ENCODE results near the gene TIMM50. TPM values are rescaled to one million over a fixed set of nuclear protein-coding genes. Genes with fewer than 3 reads are reported as not detected.

The TIMM50 gene
- total RNA-seq, 1 donor from 2014 or later, result 97.2 TPM

DNA sequence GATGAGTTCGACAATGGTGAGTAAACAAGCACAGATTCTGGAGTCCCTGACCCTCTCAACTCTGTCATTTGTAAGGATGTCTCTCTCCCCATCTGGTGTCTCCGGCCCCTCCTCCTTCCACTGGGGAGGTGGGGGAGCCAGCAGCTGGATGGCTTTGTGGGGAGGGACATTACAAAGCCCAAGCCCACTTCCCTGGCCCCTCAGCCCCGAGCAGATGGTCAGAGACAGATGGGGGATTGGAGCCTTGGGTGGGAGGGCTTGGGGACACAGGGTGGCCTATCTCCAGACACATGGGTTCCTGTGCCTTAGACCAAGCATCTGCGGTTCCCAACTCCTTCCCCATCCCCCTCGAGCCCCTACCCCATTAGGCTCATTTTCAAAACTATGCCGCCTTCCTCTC, 2.5 kb downstream of the TIMM50 start:
- Histone ChIP-seq H3K27me3 (ENCODE audit: insufficient read depth, low read length) (no peaks in the 10 kb centered on the region), H2AFZ (ENCODE audit: low read depth, low read length) (no peak overlapping the region), H3K4me3 (ENCODE audit: insufficient read depth, low read depth, low read length) (no peak overlapping the region), H4K20me1 (ENCODE audit: insufficient read depth, low read length) (peaks cover 23% of the 10 kb centered on the region), H3K9me3 (ENCODE audit: insufficient read depth, low read depth, low read length) (no peaks in the 10 kb centered on the region), H3K4me1 (ENCODE audit: insufficient read depth, low read length) (peaks cover 17% of the 10 kb centered on the region), H3K27ac (ENCODE audit: low read depth, low read length) (no peak overlapping the region), H3K79me2 (ENCODE audit: insufficient read depth, low read length) (peaks cover 49% of the 10 kb centered on the region), H3K4me2 (ENCODE audit: low read length) (no peak overlapping the region), H3K9ac (ENCODE audit: low read length) (peak overlapping the region; percentile 8), H3K36me3 (ENCODE audit: insufficient read depth, low read length) (peaks cover 20% of the 10 kb centered on the region)
- Mint-ChIP-seq H3K27ac (ENCODE audit: unreplicated experiment) (no peak overlapping the region), H3K27me3 (ENCODE audit: low read depth, unreplicated experiment) (no peaks in the 10 kb centered on the region), H3K4me3 (ENCODE audit: unreplicated experiment) (peak overlapping the region; percentile 93), H3K9me3 (ENCODE audit: unreplicated experiment) (no peaks in the 10 kb centered on the region), H3K4me1 (ENCODE audit: low read depth, unreplicated experiment) (peaks cover 12% of the 10 kb centered on the region), H3K36me3 (ENCODE audit: low read depth, unreplicated experiment) (peaks cover 9% of the 10 kb centered on the region)
- DNase-seq (ENCODE audit: low read depth), result no peak
- no peak for FAIRE-seq
- TF ChIP-seq, protein P1, sequence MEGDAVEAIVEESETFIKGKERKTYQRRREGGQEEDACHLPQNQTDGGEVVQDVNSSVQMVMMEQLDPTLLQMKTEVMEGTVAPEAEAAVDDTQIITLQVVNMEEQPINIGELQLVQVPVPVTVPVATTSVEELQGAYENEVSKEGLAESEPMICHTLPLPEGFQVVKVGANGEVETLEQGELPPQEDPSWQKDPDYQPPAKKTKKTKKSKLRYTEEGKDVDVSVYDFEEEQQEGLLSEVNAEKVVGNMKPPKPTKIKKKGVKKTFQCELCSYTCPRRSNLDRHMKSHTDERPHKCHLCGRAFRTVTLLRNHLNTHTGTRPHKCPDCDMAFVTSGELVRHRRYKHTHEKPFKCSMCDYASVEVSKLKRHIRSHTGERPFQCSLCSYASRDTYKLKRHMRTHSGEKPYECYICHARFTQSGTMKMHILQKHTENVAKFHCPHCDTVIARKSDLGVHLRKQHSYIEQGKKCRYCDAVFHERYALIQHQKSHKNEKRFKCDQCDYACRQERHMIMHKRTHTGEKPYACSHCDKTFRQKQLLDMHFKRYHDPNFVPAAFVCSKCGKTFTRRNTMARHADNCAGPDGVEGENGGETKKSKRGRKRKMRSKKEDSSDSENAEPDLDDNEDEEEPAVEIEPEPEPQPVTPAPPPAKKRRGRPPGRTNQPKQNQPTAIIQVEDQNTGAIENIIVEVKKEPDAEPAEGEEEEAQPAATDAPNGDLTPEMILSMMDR (IDR thresholded peaks at IDR 0.05; ENCODE audit: insufficient read depth, low read depth, low read length), result no peak
- no peak for TF ChIP-seq EZH2 (IDR thresholded peaks at IDR 0.05; ENCODE audit: insufficient read depth, low read length)

DNA sequence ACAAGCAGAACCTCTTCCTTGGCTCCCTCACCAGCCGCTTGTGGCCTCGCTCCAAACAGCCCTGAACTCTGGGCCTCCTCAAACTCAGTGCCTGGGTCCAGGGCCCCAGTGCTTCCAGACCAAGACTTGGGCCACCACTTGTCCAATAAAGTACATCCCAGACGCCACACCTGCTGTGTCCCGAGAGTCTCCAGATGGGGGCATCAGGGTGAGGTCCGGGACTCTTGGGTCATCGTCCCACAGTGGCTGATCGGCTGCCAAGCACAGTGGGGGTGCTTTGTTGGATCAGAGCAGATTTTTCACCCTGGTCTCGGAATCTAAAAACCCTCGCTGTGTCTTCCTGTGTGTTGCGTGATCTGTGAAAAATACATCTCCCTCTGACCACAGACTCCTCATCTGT, 9.1 kb downstream of the TIMM50 start:
- H3K9ac ChIP-seq (ENCODE audit: low read length), result no peak overlapping the region
- H2AFZ ChIP-seq (ENCODE audit: low read depth, low read length), result no peak overlapping the region
- H3K4me3 ChIP-seq (ENCODE audit: insufficient read depth, low read depth, low read length), result no peak overlapping the region
- DNase-seq (ENCODE audit: low read depth) (no peak), FAIRE-seq (no peak)
- peaks cover 19% of the 10 kb centered on the region for H3K79me2 ChIP-seq (ENCODE audit: insufficient read depth, low read length)
- no peak overlapping the region for H3K27ac ChIP-seq (ENCODE audit: low read depth, low read length)
- no peak overlapping the region for H3K27ac Mint-ChIP-seq (ENCODE audit: unreplicated experiment)
- TF ChIP-seq EZH2 (IDR thresholded peaks at IDR 0.05; ENCODE audit: insufficient read depth, low read length), result no peak
- TF ChIP-seq, protein P1 (IDR thresholded peaks at IDR 0.05; ENCODE audit: insufficient read depth, low read depth, low read length), result no peak
- no peaks in the 10 kb centered on the region for H3K9me3 ChIP-seq (ENCODE audit: insufficient read depth, low read depth, low read length)
- no peaks in the 10 kb centered on the region for H3K27me3 ChIP-seq (ENCODE audit: insufficient read depth, low read length)
- H4K20me1 ChIP-seq (ENCODE audit: insufficient read depth, low read length), result peaks cover 16% of the 10 kb centered on the region
- H3K36me3 Mint-ChIP-seq (ENCODE audit: low read depth, unreplicated experiment), result peaks cover 19% of the 10 kb centered on the region
- H3K4me1 ChIP-seq (ENCODE audit: insufficient read depth, low read length), result no peaks in the 10 kb centered on the region
- H3K4me3 Mint-ChIP-seq (ENCODE audit: unreplicated experiment), result no peak overlapping the region
- no peaks in the 10 kb centered on the region for H3K27me3 Mint-ChIP-seq (ENCODE audit: low read depth, unreplicated experiment)
- H3K36me3 ChIP-seq (ENCODE audit: insufficient read depth, low read length), result peaks cover 19% of the 10 kb centered on the region
- H3K9me3 Mint-ChIP-seq (ENCODE audit: unreplicated experiment), result no peaks in the 10 kb centered on the region
- H3K4me2 ChIP-seq (ENCODE audit: low read length), result no peak overlapping the region
- H3K4me1 Mint-ChIP-seq (ENCODE audit: low read depth, unreplicated experiment), result no peaks in the 10 kb centered on the region

DNA sequence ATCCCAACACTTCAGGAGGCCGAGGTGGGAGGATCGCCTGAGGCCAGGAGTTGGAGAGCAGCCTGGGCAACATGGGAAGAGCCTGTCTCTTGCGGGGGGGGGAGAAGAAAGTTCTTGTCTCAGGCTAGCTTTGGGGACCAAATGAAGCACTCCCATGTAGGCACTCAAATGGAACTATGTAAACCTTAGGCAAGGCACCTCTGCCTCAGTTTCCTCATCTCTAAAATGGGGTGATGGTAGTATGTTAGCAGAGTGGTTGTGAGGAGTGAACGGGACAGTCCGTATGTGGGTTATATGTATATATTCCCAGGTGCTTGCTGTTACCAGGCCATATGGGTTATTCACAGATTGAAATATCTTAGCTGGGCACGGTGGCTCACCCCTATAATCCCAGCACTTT, 11.6 kb downstream of the TIMM50 start:
- peaks cover 7% of the 10 kb centered on the region for H3K27me3 Mint-ChIP-seq (ENCODE audit: low read depth, unreplicated experiment)

More for the DNA sequence above, 11.6 kb downstream of the TIMM50 start:
- H3K36me3 Mint-ChIP-seq (ENCODE audit: low read depth, unreplicated experiment), result peaks cover 15% of the 10 kb centered on the region
- DNase-seq (ENCODE audit: low read depth) (no peak), FAIRE-seq (no peak)
- Histone ChIP-seq H3K9me3 (ENCODE audit: insufficient read depth, low read depth, low read length) (no peaks in the 10 kb centered on the region), H2AFZ (ENCODE audit: low read depth, low read length) (no peak overlapping the region), H3K4me2 (ENCODE audit: low read length) (no peak overlapping the region), H3K36me3 (ENCODE audit: insufficient read depth, low read length) (peaks cover 11% of the 10 kb centered on the region), H3K4me3 (ENCODE audit: insufficient read depth, low read depth, low read length) (no peak overlapping the region), H3K4me1 (ENCODE audit: insufficient read depth, low read length) (no peaks in the 10 kb centered on the region), H3K27me3 (ENCODE audit: insufficient read depth, low read length) (no peaks in the 10 kb centered on the region), H3K27ac (ENCODE audit: low read depth, low read length) (no peak overlapping the region), H4K20me1 (ENCODE audit: insufficient read depth, low read length) (peaks cover 9% of the 10 kb centered on the region), H3K79me2 (ENCODE audit: insufficient read depth, low read length) (no peaks in the 10 kb centered on the region), H3K9ac (ENCODE audit: low read length) (no peak overlapping the region)
- no peaks in the 10 kb centered on the region for H3K9me3 Mint-ChIP-seq (ENCODE audit: unreplicated experiment)
- no peak overlapping the region for H3K27ac Mint-ChIP-seq (ENCODE audit: unreplicated experiment)
- TF ChIP-seq, protein P1 (IDR thresholded peaks at IDR 0.05; ENCODE audit: insufficient read depth, low read depth, low read length), result no peak
- no peak for TF ChIP-seq EZH2 (IDR thresholded peaks at IDR 0.05; ENCODE audit: insufficient read depth, low read length)
- H3K4me3 Mint-ChIP-seq (ENCODE audit: unreplicated experiment), result no peak overlapping the region
- H3K4me1 Mint-ChIP-seq (ENCODE audit: low read depth, unreplicated experiment), result no peaks in the 10 kb centered on the region

All from astrocyte (in vitro differentiated cells and primary cell).